ENCODE results near the gene CFAP97.

- TF ChIP-seq E4F1 (CRISPR knock-in tag; IDR thresholded peaks at IDR 0.05; ENCODE audit: borderline replicate concordance) = no peak
- no peak for TF ChIP-seq ZNF589 (CRISPR knock-in tag; IDR thresholded peaks at IDR 0.05; ENCODE audit: low read depth)
- no peak for TF ChIP-seq ZNF282 (CRISPR knock-in tag; IDR thresholded peaks at IDR 0.05)
- no peak for TF ChIP-seq POLR2A (conservative IDR thresholded peaks at IDR 0.05)
- TF ChIP-seq HNRNPK (IDR thresholded peaks at IDR 0.05; ENCODE audit: low read depth, low read length, poor library complexity, severe bottlenecking) = no peak
- no peak for TF ChIP-seq NEUROD1 (IDR thresholded peaks at IDR 0.05; ENCODE audit: borderline replicate concordance, low read depth, low read length, partially characterized antibody)
- no peak for TF ChIP-seq MAX (CRISPR knock-in tag; IDR thresholded peaks at IDR 0.05)
- TF ChIP-seq GABPA (tag; conservative IDR thresholded peaks at IDR 0.05; ENCODE audit: low read depth) = no peak
- no peak for TF ChIP-seq BACH1 (tag; IDR thresholded peaks at IDR 0.05)
Observed at GRCh38 chr4:185218312-185218711, 14.5 kb upstream of the CFAP97 start.
